Neural cell (in vitro differentiated cells): Measurements from ENCODE around the gene NHSL1. TPM values are rescaled to one million over a fixed set of nuclear protein-coding genes. Genes with fewer than 3 reads are reported as not detected.

Experiments used
- H2AFZ ChIP-seq: fragments of 200-600, 300-800 bp; sonication (generic), shearing (Covaris generic); 2 replicates; pipeline ENCODE4 v1.6.0; 2014; ENCODE audit warnings: low read depth, mild to moderate bottlenecking, antibody characterized with exemption, low read length, moderate library complexity
- H3F3A ChIP-seq: fragments of 200-600 bp; shearing (Covaris generic); 2 replicates; pipeline ENCODE4 v1.6.1; 2016; ENCODE audit warnings: mild to moderate bottlenecking, moderate library complexity, mixed read lengths, antibody characterized with exemption, low read length; ENCODE audit not compliant: insufficient read depth, poor library complexity, severe bottlenecking
- H3K27ac ChIP-seq: fragments of 200-600, 300-800 bp; sonication (generic), shearing (Covaris generic); 2 replicates; pipeline ENCODE4 v1.5.1; 2014; ENCODE audit warnings: mild to moderate bottlenecking, low read length, moderate library complexity
- H3K27me3 ChIP-seq: fragments of 300-800, 200-600 bp; sonication (generic), shearing (Covaris generic); 2 replicates; pipeline ENCODE4 v1.6.0; 2014; ENCODE audit warnings: mild to moderate bottlenecking, low read depth, low read length, moderate library complexity; ENCODE audit not compliant: insufficient read depth
- H3K36me3 ChIP-seq: fragments of 300-800, 200-600 bp; sonication (generic), shearing (Covaris generic); 2 replicates; pipeline ENCODE4 v1.5.1; 2014; ENCODE audit warnings: mild to moderate bottlenecking, antibody characterized with exemption, low read length, moderate library complexity; ENCODE audit not compliant: insufficient read depth
- H3K4me2 ChIP-seq: fragments of 300-800, 200-600 bp; sonication (generic), shearing (Covaris generic); 2 replicates; pipeline ENCODE4 v1.6.0; 2014; ENCODE audit warnings: mild to moderate bottlenecking, low read length
- H3K4me3 ChIP-seq: fragments of 300-800, 200-600 bp; sonication (generic), shearing (Covaris generic); 2 replicates; pipeline ENCODE4 v1.5.1; 2014; ENCODE audit warnings: mild to moderate bottlenecking, low read length, moderate library complexity
- H3K79me2 ChIP-seq: fragments of 200-600 bp; shearing (Covaris generic); replicated peaks from 2 replicates; pipeline ENCODE4 v1.6.0; 2014; ENCODE audit warnings: mild to moderate bottlenecking, low read length, moderate library complexity; ENCODE audit not compliant: insufficient read depth
- H3K9ac ChIP-seq: fragments of 300-800, 200-600 bp; sonication (generic), shearing (Covaris generic); 2 replicates; pipeline ENCODE4 v1.6.1; 2016; ENCODE audit warnings: mild to moderate bottlenecking, low read length, mixed read lengths
- H3K9me2 ChIP-seq: fragments of 200-600 bp; shearing (Covaris generic); 2 replicates; pipeline ENCODE4 v1.6.1; 2016; ENCODE audit warnings: mild to moderate bottlenecking, low read length, mixed read lengths; ENCODE audit not compliant: insufficient read depth
- H3K9me3 ChIP-seq: fragments of 200-600, 300-800 bp; sonication (generic), shearing (Covaris generic); 2 replicates; pipeline ENCODE4 v1.6.1; 2016; ENCODE audit warnings: mild to moderate bottlenecking, mixed run types, low read length, moderate library complexity, mixed read lengths
- H4K20me1 ChIP-seq: fragments of 200-600 bp; shearing (Covaris generic); 2 replicates; pipeline ENCODE4 v1.6.1; 2016; ENCODE audit warnings: mild to moderate bottlenecking, mixed run types; ENCODE audit not compliant: insufficient read depth
- CTCF ChIP-seq: fragments of 450-650 bp; IDR thresholded peaks from 2 replicates; pipeline ENCODE4 v1.5.1; 2014; ENCODE audit warnings: antibody characterized with exemption, mild to moderate bottlenecking, moderate library complexity; ENCODE audit not compliant: poor library complexity, severe bottlenecking
- EP300 ChIP-seq: fragments of 450-650 bp; conservative IDR thresholded peaks from 2 replicates; pipeline ENCODE4 v1.6.1; 2014; ENCODE audit warnings: antibody characterized with exemption, mild to moderate bottlenecking, moderate library complexity; ENCODE audit not compliant: poor library complexity, severe bottlenecking
- EZH2 ChIP-seq: fragments of 200-600, 300-800 bp; shearing (Covaris generic), sonication (generic); IDR thresholded peaks from 2 replicates; pipeline ENCODE4 v1.6.1; 2014; ENCODE audit warnings: antibody characterized with exemption, low read length, borderline replicate concordance, mild to moderate bottlenecking; ENCODE audit not compliant: insufficient read depth, poor library complexity, severe bottlenecking
- MXI1 ChIP-seq: fragments of 450-650 bp; conservative IDR thresholded peaks from 2 replicates; pipeline ENCODE4 v1.6.1; 2014; ENCODE audit warnings: antibody characterized with exemption, mild to moderate bottlenecking; ENCODE audit not compliant: poor library complexity, severe bottlenecking
- POLR2AphosphoS5 ChIP-seq: IDR thresholded peaks from 2 replicates; pipeline ENCODE4 v1.6.1; 2012
- RAD21 ChIP-seq: fragments of 450-650 bp; conservative IDR thresholded peaks from 2 replicates; pipeline ENCODE4 v1.6.1; 2014; ENCODE audit warnings: antibody characterized with exemption, mild to moderate bottlenecking, moderate library complexity
- REST ChIP-seq: IDR thresholded peaks from 2 replicates; pipeline ENCODE4 v1.6.1; 2012; ENCODE audit warnings: borderline replicate concordance
- SMC3 ChIP-seq: fragments of 450-650 bp; conservative IDR thresholded peaks from 2 replicates; pipeline ENCODE4 v1.6.1; 2014; ENCODE audit warnings: antibody characterized with exemption, mild to moderate bottlenecking, moderate library complexity; ENCODE audit not compliant: poor library complexity
- TAF1 ChIP-seq: IDR thresholded peaks from 2 replicates; pipeline ENCODE4 v1.6.1; 2012; ENCODE audit warnings: low read depth
- polyA plus RNA-seq: library from polyadenylated mRNA; depleted of rRNA; stranded (reverse); fragments of >200 nt; gene quantifications from 2 replicates; pipeline ENCODE4 v1.2.3, GENCODE V29; 2014

The NHSL1 gene
- polyA plus RNA-seq, 1 donor from 2014 or later, result 2.4 TPM

- Histone ChIP-seq H3K4me3 (no peak overlapping the region), H3K79me2 (no peaks in the 10 kb centered on the region), H3F3A (no peaks in the 10 kb centered on the region), H3K9me2 (no peaks in the 10 kb centered on the region), H2AFZ (no peak overlapping the region), H3K9me3 (no peaks in the 10 kb centered on the region), H3K27me3 (no peaks in the 10 kb centered on the region), H3K27ac (no peak overlapping the region), H4K20me1 (no peaks in the 10 kb centered on the region), H3K4me2 (no peak overlapping the region), H3K9ac (no peak overlapping the region), H3K36me3 (no peaks in the 10 kb centered on the region)
- TF ChIP-seq EZH2 (no peak), SMC3 (no peak), MXI1 (no peak)
These were observed 27.5 kb upstream of the NHSL1 start for GRCh38 chr6:138526822-138527235.

- no peak overlapping the region for H3K27ac ChIP-seq
- no peaks in the 10 kb centered on the region for H3K36me3 ChIP-seq
- no peaks in the 10 kb centered on the region for H3K27me3 ChIP-seq
- TF ChIP-seq POLR2AphosphoS5 (no peak), MXI1 (no peak), RAD21 (no peak), CTCF (no peak), EP300 (no peak), TAF1 (no peak), SMC3 (no peak), REST (no peak), EZH2 (no peak)
- no peak overlapping the region for H3K4me3 ChIP-seq
- no peak overlapping the region for H2AFZ ChIP-seq
- H3K9me2 ChIP-seq, result no peaks in the 10 kb centered on the region
- no peaks in the 10 kb centered on the region for H3F3A ChIP-seq
- no peaks in the 10 kb centered on the region for H3K9me3 ChIP-seq
- H3K79me2 ChIP-seq, result peaks cover 4% of the 10 kb centered on the region
- H3K9ac ChIP-seq, result no peak overlapping the region
- no peaks in the 10 kb centered on the region for H4K20me1 ChIP-seq
- no peak overlapping the region for H3K4me2 ChIP-seq
These were observed 26.1 kb upstream of the NHSL1 start for GRCh38 chr6:138525355-138525754.

DNA sequence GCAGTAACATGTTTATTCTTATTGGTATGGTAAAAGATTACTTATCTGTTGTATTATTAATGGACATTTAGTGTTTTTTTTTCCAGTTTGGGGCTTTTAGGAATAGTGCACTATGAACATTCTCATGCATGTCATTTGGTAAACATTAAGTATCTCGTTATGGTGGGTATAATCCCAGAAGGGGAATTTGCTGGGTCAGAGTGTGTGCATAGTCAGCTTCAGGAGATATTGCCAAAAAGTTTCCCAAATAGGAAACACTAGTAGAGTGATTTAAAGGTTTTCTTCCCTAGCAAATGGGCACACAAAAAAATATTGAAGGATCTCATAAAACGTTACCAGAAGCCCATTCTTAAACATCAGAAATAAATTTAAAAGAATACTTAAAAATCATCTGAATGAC, 25.2 kb upstream of the NHSL1 start:
- H3K4me2 ChIP-seq, result no peak overlapping the region
- no peaks in the 10 kb centered on the region for H3F3A ChIP-seq
- H3K9me3 ChIP-seq, result no peaks in the 10 kb centered on the region
- TF ChIP-seq CTCF (no peak), POLR2AphosphoS5 (no peak), MXI1 (no peak), EZH2 (no peak), REST (no peak)
- H3K36me3 ChIP-seq, result no peaks in the 10 kb centered on the region
- H3K79me2 ChIP-seq, result peaks cover 4% of the 10 kb centered on the region
- H3K4me3 ChIP-seq, result no peak overlapping the region
- H3K9me2 ChIP-seq, result no peaks in the 10 kb centered on the region
- no peaks in the 10 kb centered on the region for H4K20me1 ChIP-seq
- H2AFZ ChIP-seq, result no peak overlapping the region
- H3K27ac ChIP-seq, result no peak overlapping the region
- H3K27me3 ChIP-seq, result no peaks in the 10 kb centered on the region
- H3K9ac ChIP-seq, result no peak overlapping the region
